ENCODE measurements around the gene RNF220.

DNA sequence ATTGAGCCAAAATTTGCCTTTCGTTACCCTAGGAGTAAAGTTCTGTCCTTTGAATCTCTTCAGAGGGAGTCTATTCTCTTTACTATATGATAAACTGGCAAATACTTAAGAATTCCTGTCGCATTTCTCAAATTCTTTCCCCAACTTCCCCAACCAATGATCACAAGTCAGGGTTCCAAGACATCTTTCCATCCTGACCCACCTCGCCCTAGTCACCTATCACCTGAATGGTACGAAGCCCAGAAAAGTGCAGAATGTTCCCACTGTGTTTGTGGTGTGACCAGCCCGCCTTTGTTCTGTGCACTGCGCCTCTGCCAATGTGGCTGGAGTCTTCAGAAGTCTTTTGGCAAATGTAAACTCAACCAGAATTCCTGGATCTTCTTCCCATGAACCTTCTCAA lies 132.5 kb downstream of the RNF220 start:
- TF ChIP-seq, protein P1, sequence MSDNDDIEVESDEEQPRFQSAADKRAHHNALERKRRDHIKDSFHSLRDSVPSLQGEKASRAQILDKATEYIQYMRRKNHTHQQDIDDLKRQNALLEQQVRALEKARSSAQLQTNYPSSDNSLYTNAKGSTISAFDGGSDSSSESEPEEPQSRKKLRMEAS (IDR thresholded peaks at IDR 0.05; ENCODE audit: low read depth): no peak
- TF ChIP-seq, protein P2, sequence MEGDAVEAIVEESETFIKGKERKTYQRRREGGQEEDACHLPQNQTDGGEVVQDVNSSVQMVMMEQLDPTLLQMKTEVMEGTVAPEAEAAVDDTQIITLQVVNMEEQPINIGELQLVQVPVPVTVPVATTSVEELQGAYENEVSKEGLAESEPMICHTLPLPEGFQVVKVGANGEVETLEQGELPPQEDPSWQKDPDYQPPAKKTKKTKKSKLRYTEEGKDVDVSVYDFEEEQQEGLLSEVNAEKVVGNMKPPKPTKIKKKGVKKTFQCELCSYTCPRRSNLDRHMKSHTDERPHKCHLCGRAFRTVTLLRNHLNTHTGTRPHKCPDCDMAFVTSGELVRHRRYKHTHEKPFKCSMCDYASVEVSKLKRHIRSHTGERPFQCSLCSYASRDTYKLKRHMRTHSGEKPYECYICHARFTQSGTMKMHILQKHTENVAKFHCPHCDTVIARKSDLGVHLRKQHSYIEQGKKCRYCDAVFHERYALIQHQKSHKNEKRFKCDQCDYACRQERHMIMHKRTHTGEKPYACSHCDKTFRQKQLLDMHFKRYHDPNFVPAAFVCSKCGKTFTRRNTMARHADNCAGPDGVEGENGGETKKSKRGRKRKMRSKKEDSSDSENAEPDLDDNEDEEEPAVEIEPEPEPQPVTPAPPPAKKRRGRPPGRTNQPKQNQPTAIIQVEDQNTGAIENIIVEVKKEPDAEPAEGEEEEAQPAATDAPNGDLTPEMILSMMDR (IDR thresholded peaks at IDR 0.05): no peak

Data from SK-N-SH (cell line).